Measurements from ENCODE around the gene DMAP1. TPM values are rescaled to one million over a fixed set of nuclear protein-coding genes. Genes with fewer than 3 reads are reported as not detected.
"Not testable (repeated sequence)": the region's sequence is repeated elsewhere in the genome, so short reads cannot be mapped to it uniquely, and the experiment has no call there.

The DMAP1 gene
- polyA plus RNA-seq (ENCODE audit: insufficient read length), result 45.2 TPM

- peak; percentile 87 for DNase-seq
Measured at GRCh38 chr1:44213222-44214112, at the start of gene DMAP1. TSS of gene DMAP1 (plus strand) at chr1:44213471. CDS start at chr1:44213754, 283 bp downstream.

GRCh38 chr1:44168520-44169098 lies 44.7 kb upstream of the DMAP1 start:
- DNase-seq, result no peak

- DNase-seq, result no peak
Measured at GRCh38 chr1:44170281-44170823, 42.9 kb upstream of the DMAP1 start.

- no peak for DNase-seq
Measured at GRCh38 chr1:44174630-44175029, 38.6 kb upstream of the DMAP1 start.

- DNase-seq, result no peak
Measured at GRCh38 chr1:44200336-44200735, 12.9 kb upstream of the DMAP1 start.

- not testable (repeated sequence) for DNase-seq
Measured at GRCh38 chr1:44206545-44206944, 6.7 kb upstream of the DMAP1 start.

GRCh38 chr1:44208226-44208625 lies 5.0 kb upstream of the DMAP1 start:
- DNase-seq, result no peak

GRCh38 chr1:44210595-44210994 lies 2.7 kb upstream of the DMAP1 start:
- no peak for DNase-seq

- DNase-seq, result no peak
Measured at GRCh38 chr1:44212355-44213221, 683 bp upstream of the DMAP1 start.

- peak; percentile 62 for DNase-seq
Measured at GRCh38 chr1:44217809-44218410, 4.6 kb downstream of the DMAP1 start.

GRCh38 chr1:44218503-44219300 lies 5.4 kb downstream of the DMAP1 start:
- DNase-seq, result no peak

GRCh38 chr1:44219301-44219626 lies 6.0 kb downstream of the DMAP1 start:
- no peak for DNase-seq

GRCh38 chr1:44220001-44220751 lies 6.9 kb downstream of the DMAP1 start:
- DNase-seq, result no peak

GRCh38 chr1:44220755-44221154 lies 7.5 kb downstream of the DMAP1 start:
- DNase-seq, result no peak

GRCh38 chr1:44221769-44222168 lies 8.5 kb downstream of the DMAP1 start:
- DNase-seq, result no peak

GRCh38 chr1:44222397-44223186 lies 9.3 kb downstream of the DMAP1 start:
- DNase-seq, result no peak

- DNase-seq, result no peak
Measured at GRCh38 chr1:44223187-44223610, 9.9 kb downstream of the DMAP1 start.

GRCh38 chr1:44225761-44226160 lies 12.5 kb downstream of the DMAP1 start:
- DNase-seq, result no peak

- DNase-seq, result no peak
Measured at GRCh38 chr1:44227211-44227610, 13.9 kb downstream of the DMAP1 start.

GRCh38 chr1:44228218-44228617 lies 14.9 kb downstream of the DMAP1 start:
- no peak for DNase-seq

Measured in hindlimb muscle (tissue), 1 donor.